ENCODE data around the gene COL11A1.

- TF ChIP-seq CTCF (IDR thresholded peaks at IDR 0.05; ENCODE audit: low read depth, low read length, poor library complexity, severe bottlenecking) (no peak), EZH2phosphoT487 (IDR thresholded peaks at IDR 0.05; ENCODE audit: borderline replicate concordance, low read length) (no peak)
Measured at GRCh38 chr1:102899935-102900334, 208.4 kb downstream of the COL11A1 start.

Measured in DOHH2 (cell line).